HUES48 (cell line): Measurements from ENCODE around the gene ICOS.

ENCODE experiments used
- H3K27ac ChIP-seq: one replicate; pipeline ENCODE4 v1.7.0; 2013; ENCODE audit warnings: low read depth, low read length, inconsistent platforms
- H3K27me3 ChIP-seq: 2 replicates; pipeline ENCODE4 v1.6.1; 2013; ENCODE audit warnings: mild to moderate bottlenecking, low read length; ENCODE audit not compliant: control insufficient read depth, insufficient read depth
- H3K36me3 ChIP-seq: 2 replicates; pipeline ENCODE4 v1.6.1; 2013; ENCODE audit warnings: low read length; ENCODE audit not compliant: control insufficient read depth, insufficient read depth
- H3K4me1 ChIP-seq: 2 replicates; pipeline ENCODE4 v1.6.1; 2013; ENCODE audit warnings: mild to moderate bottlenecking, low read length; ENCODE audit not compliant: control insufficient read depth, insufficient read depth
- H3K4me3 ChIP-seq: 2 replicates; pipeline ENCODE4 v1.5.1; 2013; ENCODE audit warnings: mild to moderate bottlenecking, low read depth, low read length
- H3K9ac ChIP-seq: 2 replicates; pipeline ENCODE4 v1.6.1; 2013; ENCODE audit warnings: mild to moderate bottlenecking, low read depth, low read length, moderate library complexity
- H3K9me3 ChIP-seq: 2 replicates; pipeline ENCODE4 v1.6.1; 2013; ENCODE audit warnings: low read length; ENCODE audit not compliant: control insufficient read depth, insufficient read depth

Gene ICOS

DNA sequence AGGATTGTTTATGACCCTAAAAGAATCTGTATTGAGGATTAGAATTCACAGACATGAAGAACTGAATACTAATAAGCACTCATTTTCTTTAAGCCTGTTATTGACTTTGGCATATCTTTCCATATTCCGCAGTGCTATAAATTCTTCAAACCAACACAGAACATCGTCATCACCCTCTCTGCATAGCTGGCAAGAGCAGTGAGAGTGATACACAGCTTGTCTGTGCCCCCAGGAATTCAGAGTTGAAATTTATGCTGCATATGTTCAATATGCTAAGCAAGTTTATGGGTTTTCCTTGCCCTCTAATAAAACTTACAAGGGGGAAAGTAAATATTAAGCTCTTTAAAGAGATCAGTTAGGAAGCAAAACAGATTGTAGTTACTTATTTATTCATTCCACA lies 36.3 kb upstream of the ICOS start:
- no peaks in the 10 kb centered on the region for H3K4me1 ChIP-seq
- H3K27ac ChIP-seq, result no peak overlapping the region
- H3K36me3 ChIP-seq, result no peaks in the 10 kb centered on the region
- H3K9me3 ChIP-seq, result 0 out of 2 replicates have a peak, but pooled peaks cover 7% of the 10 kb centered on the region
- no peaks in the 10 kb centered on the region for H3K27me3 ChIP-seq
- H3K4me3 ChIP-seq, result no peak overlapping the region
- H3K9ac ChIP-seq, result no peak overlapping the region

DNA sequence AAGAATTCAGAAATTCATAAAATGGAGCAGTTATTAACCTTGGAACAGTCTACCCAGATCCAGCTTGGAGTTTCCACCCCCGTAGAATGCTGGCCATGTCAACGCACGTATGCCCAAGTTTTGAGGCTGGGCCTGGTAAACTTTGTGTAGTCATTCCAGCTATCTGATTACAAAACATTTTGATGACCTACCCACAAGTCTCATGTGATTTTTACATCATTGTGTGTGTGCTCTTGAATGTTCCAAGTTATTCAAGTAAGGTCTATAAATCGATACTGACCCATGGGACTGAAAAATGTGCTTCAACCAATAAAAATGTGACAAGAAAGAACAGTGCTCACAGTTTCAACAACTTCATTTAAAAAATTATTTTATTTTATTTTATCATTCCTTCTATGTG lies 32.5 kb upstream of the ICOS start:
- no peaks in the 10 kb centered on the region for H3K27me3 ChIP-seq
- H3K9me3 ChIP-seq, result 0 out of 2 replicates have a peak, but pooled peaks cover 7% of the 10 kb centered on the region
- H3K9ac ChIP-seq, result no peak overlapping the region
- no peak overlapping the region for H3K4me3 ChIP-seq
- H3K4me1 ChIP-seq, result no peaks in the 10 kb centered on the region
- no peaks in the 10 kb centered on the region for H3K36me3 ChIP-seq
- H3K27ac ChIP-seq, result no peak overlapping the region

DNA sequence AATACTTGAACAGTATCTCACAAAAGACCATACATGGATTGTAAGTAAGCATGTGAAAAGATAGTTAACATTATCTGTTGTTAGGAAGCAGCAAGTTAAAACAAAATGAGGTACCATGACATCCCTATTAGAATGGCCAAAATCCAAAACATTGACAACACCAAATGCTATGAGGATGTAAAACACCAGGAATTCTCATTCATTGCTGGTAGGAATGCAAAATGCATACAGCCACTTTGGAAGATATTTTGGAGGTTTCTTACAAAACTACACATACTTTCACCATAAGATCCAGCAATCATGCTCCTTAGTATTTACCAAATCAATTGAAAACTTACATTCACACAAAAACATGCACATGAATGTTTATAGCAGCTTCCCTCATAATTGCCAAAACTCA lies 30.9 kb upstream of the ICOS start:
- H3K36me3 ChIP-seq, result no peaks in the 10 kb centered on the region
- no peaks in the 10 kb centered on the region for H3K4me1 ChIP-seq
- no peaks in the 10 kb centered on the region for H3K27me3 ChIP-seq

DNA sequence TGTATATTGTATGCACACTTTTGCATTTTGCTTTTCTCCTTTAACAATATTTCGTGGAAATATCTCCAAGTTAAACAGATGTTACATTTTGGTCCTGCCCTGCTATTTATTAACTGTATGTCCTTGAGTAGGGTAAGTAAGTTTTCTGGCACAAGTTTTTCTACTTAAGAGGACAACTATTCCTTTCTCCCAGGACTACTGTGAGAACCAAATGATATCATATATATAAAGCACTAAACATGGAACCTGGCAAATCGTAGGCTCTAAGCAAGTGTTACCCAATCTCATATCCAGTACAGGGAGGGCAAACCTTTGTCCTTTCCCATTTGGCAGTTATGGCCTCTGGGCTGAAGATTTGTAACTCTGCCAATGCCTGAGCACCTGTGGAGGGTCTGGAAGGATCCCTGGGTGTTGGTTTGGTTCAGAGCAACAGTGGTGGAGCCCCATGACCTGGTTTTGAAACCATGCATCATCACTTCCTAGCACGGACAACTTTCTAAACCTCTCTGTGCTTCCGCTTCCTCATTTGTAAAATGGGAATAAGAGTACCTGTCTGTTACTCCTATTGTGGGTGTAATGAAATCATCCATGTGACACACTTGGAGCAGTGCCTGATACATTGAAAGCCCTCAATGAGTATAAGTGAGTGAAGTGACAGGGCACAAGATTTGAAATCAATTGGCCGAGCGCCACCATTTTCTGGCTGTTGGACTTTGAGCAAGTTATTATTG lies 28.3 kb upstream of the ICOS start:
- H3K36me3 ChIP-seq, result no peaks in the 10 kb centered on the region
- H3K9me3 ChIP-seq, result no peaks in the 10 kb centered on the region
- H3K27ac ChIP-seq, result no peak overlapping the region
- H3K9ac ChIP-seq, result no peak overlapping the region
- H3K27me3 ChIP-seq, result no peaks in the 10 kb centered on the region
- H3K4me3 ChIP-seq, result no peak overlapping the region
- H3K4me1 ChIP-seq, result no peaks in the 10 kb centered on the region

More for the DNA sequence above, 30.9 kb upstream of the ICOS start:
- Histone ChIP-seq H3K4me3 (no peak overlapping the region), H3K27ac (no peak overlapping the region), H3K9me3 (0 out of 2 replicates have a peak, but pooled peaks cover 7% of the 10 kb centered on the region), H3K9ac (no peak overlapping the region)

DNA sequence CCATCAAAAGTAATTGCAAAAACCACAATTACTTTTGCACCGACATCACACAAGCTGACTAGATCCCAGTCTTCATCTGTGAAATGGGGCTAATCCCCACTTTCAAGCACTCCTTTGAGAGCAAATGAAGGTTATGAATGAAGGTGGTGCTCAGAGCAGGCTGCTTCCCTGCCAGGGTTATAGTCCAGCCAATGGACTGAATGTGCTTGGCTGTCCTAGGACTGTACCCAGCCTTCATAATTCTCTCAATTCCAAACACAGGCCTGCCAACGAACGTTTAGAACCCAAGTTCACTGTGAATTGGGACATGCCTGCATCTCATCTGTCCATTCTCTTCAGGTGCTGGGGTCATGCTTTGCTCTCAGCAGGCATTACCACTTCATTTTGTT lies 27.8 kb upstream of the ICOS start:
- no peaks in the 10 kb centered on the region for H3K27me3 ChIP-seq
- no peaks in the 10 kb centered on the region for H3K9me3 ChIP-seq
- no peak overlapping the region for H3K4me3 ChIP-seq
- no peak overlapping the region for H3K9ac ChIP-seq
- H3K27ac ChIP-seq, result no peak overlapping the region
- H3K4me1 ChIP-seq, result no peaks in the 10 kb centered on the region
- H3K36me3 ChIP-seq, result no peaks in the 10 kb centered on the region

DNA sequence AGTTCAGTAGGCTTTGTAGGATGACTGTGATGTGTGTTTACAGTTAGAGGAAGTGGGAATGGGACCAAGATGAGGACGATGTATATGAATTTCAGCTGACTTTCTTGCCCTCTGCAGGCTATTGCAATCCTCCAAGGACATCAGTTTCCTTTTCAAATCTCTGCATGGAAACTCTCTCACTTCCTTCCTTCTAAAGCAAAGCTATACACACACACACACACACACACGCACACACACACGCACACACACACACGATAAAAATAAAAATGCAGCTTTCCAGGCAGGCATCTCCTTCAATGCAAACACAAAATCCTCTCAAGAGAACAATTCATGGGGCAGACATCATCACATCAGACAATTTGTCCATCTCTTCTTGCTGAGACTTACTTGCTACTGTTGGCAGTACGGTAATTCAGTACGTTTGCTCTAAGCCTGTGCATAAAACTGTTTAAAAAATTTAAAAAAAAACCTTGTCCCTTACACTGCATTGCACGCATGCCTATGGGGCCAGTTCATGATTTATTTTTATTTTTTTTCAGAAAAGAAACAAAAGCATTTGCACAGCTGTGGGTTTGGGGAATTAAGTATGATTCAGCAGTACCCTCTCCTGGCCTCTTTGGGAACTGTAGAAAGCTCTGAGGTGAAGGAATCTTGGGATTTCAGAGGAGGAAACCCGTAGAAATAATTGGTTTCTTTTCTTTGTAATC lies 27.1 kb upstream of the ICOS start:
- H3K27me3 ChIP-seq, result no peaks in the 10 kb centered on the region
- H3K4me3 ChIP-seq, result no peak overlapping the region
- H3K4me1 ChIP-seq, result no peaks in the 10 kb centered on the region
- H3K36me3 ChIP-seq, result no peaks in the 10 kb centered on the region
- no peak overlapping the region for H3K9ac ChIP-seq
- no peak overlapping the region for H3K27ac ChIP-seq
- no peaks in the 10 kb centered on the region for H3K9me3 ChIP-seq

DNA sequence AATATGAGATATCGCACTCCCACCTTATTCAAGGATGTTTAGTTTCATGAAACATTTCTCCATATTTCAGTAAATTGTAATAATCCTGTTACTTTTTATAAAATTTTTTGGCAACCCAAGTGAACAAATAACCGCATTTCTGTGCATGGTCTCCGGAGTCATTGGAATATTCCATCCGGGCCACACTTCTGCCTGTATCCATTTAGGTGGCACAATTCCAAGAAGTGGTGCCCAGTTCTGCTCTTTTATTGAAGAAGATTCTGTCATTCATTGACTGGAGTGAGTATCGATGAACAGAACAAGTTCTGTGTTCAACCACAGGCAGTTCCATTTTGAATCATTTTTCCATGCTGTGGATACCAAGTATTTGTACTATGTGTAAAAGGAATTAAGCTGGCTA lies 26.6 kb upstream of the ICOS start:
- no peak overlapping the region for H3K27ac ChIP-seq
- no peak overlapping the region for H3K9ac ChIP-seq
- no peak overlapping the region for H3K4me3 ChIP-seq

DNA sequence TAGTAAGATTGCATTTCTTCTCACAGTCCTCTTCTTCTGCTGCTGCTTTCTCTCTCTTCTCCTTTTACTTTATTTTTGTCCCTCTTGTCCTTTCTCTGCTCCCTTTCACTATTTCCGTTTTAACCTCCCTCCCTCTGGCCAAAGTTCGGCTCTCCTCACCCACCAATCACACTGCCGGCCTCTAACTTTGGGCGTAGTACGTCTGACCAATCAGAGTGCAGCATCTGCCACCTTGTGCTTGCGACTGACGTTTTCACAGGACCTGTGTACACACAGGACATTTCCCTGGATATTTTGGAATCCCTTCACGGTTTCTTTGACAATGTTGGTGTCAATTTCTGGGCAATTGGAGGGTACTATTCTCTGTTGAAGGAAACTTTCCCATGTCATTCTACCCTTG lies 22.6 kb upstream of the ICOS start:
- no peaks in the 10 kb centered on the region for H3K27me3 ChIP-seq
- no peaks in the 10 kb centered on the region for H3K36me3 ChIP-seq
- H3K4me3 ChIP-seq, result no peak overlapping the region
- H3K27ac ChIP-seq, result no peak overlapping the region
- H3K4me1 ChIP-seq, result no peaks in the 10 kb centered on the region
- no peak overlapping the region for H3K9ac ChIP-seq
- H3K9me3 ChIP-seq, result no peaks in the 10 kb centered on the region

More for the DNA sequence above, 26.6 kb upstream of the ICOS start:
- no peaks in the 10 kb centered on the region for H3K27me3 ChIP-seq
- H3K36me3 ChIP-seq, result no peaks in the 10 kb centered on the region
- no peaks in the 10 kb centered on the region for H3K9me3 ChIP-seq
- H3K4me1 ChIP-seq, result no peaks in the 10 kb centered on the region

DNA sequence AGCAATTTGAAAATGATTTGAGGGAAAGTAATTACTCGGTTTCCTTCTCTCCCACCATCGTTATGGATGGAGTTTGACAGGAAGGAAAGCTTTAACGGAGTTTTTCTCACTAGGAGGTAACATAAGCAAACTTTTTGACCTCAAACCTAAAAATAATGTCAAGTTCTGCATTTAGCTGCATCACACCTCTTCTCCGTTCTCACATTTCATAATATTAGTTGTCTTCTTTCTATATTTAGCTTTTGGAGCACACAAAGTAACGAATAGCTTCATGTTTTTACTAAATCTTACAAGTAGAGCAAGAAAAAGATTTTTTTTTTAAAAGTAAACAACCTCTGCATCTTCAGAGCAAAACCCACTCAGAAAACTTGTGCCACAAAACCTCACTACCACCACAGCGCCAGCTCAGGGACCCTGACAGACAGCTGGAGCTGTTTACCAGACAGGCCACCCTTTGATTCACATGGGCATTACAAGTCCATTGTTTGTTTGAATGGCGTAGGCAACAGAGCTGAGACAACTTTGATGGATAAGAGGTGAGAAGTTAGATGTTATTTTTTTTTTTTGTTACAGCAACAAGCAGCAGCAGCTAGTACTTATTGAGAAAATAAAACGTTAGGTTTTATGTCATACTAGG lies 21.9 kb upstream of the ICOS start:
- no peaks in the 10 kb centered on the region for H3K27me3 ChIP-seq
- no peak overlapping the region for H3K4me3 ChIP-seq
- no peaks in the 10 kb centered on the region for H3K9me3 ChIP-seq
- no peaks in the 10 kb centered on the region for H3K4me1 ChIP-seq
- no peak overlapping the region for H3K9ac ChIP-seq
- no peaks in the 10 kb centered on the region for H3K36me3 ChIP-seq
- H3K27ac ChIP-seq, result no peak overlapping the region

DNA sequence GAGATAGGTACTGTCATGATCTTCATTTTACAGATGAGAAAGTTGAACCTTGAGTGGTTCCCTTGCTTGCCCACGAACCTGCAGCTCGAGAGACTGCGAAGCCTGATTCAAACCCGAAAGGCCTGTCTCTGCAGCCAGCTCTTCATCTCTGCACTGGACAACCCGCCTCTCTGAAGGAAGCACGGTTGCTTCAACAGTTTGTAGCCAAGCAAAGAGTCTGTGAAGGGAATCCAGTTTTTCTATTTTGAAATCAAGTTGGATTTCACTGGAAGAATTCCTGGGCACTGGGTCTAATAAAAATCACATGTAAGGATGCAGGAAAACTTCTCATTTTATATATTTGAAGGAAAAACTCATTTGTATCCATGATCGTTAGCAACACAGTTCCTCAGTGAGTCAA lies 21.3 kb upstream of the ICOS start:
- H3K27me3 ChIP-seq, result no peaks in the 10 kb centered on the region
- no peak overlapping the region for H3K4me3 ChIP-seq
- H3K27ac ChIP-seq, result no peak overlapping the region
- no peaks in the 10 kb centered on the region for H3K4me1 ChIP-seq
- no peak overlapping the region for H3K9ac ChIP-seq
- no peaks in the 10 kb centered on the region for H3K36me3 ChIP-seq
- H3K9me3 ChIP-seq, result no peaks in the 10 kb centered on the region

- no peaks in the 10 kb centered on the region for H3K4me1 ChIP-seq
- H3K9me3 ChIP-seq, result no peaks in the 10 kb centered on the region
- no peaks in the 10 kb centered on the region for H3K36me3 ChIP-seq
- no peak overlapping the region for H3K9ac ChIP-seq
- no peaks in the 10 kb centered on the region for H3K27me3 ChIP-seq
- H3K27ac ChIP-seq, result no peak overlapping the region
- no peak overlapping the region for H3K4me3 ChIP-seq
Measured at GRCh38 chr2:203916756-203917155, 19.8 kb upstream of the ICOS start.
